Stimulated activated CD4-positive, alpha-beta T cell treated with anti-CD3 and anti-CD28 coated beads, Interleukin-4, amount 100 ng/mL, for 1 hour (primary cell): Measurements from ENCODE around the gene KLF4.

Experiments
- DNase-seq: peaks from one replicate; pipeline ENCODE4 v3.0.0-alpha.2; 2020

Gene KLF4

DNA sequence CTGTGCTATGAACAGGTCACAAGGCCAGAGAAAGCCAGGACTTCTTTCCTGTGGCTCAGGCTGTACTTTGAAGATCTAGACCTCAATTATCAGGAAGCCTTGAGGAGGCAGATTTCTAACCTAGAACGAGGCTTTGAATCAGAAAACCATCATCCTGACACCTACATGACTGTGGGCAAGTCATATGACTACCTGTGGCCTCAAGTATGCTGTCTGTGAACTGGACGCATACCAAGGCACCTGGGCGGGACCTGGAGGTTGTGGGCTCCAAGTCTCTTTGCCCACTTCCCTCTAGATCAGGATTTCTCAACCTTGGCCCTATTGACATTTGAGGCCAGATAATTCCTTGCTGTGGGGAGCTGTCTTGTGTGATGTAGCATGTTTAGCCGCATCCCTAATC is 42.5 kb downstream of the KLF4 start:
- DNase-seq = no peak

DNA sequence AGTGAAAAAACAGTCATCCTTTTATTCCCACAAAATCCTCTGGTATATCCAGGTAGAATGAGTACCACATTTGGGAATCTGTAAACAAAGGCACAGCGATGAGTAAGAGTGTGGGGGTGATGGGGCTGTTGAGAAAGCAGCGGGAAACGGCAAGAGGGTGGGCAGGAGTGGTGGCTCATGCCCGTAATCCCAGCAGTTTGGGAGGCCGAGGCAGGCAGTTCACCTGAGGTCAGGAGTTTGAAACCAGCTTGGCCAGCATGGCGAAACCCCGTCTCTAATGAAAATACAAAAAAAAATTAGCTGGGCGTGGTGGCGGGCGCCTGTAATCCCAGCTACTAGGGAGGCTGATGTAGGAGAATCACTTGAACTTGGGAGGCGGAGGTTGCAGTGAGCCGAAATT is 43.1 kb downstream of the KLF4 start:
- no peak for DNase-seq

DNA sequence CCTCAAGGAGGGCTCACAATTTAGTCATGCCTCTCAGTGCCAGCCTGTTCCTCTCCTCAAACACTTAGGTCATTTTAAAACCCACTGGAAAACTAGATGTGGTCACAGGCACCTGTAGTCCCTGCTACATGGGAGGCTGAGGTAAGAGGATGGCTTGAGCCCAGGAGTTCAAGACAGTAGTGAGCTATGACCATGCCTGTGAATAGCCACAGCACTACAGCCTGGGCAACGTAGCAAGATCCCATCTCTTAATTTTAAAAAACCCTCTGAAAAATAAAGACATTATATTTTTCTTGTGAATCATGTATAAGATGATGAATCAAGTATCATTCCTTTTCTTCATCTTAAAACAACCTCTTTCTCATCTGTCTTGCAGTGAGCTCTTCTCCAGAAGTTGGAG is 45.8 kb downstream of the KLF4 start:
- no peak for DNase-seq

DNA sequence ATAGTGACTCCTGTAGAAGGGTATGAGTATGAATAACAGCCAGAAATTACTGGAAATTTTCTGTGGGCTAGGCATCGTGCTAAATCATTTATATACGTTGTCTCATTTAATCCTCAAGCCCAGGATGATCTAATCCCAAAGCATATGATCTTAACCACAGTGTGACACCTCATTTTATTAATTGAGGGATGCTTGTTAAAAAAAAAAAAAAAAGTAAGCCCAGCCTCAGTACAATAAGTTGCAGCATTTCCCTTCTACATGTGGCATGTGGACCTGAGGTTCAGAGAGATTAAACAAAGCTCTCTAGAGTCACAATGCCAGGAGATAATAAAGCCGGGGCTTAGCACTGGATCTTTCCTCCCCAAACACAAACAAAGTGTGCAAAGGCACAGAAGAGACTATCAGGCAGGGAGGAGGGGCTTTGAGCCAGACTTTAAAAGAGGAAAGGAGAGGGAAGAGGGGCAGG is 49.5 kb downstream of the KLF4 start:
- no peak for DNase-seq

DNA sequence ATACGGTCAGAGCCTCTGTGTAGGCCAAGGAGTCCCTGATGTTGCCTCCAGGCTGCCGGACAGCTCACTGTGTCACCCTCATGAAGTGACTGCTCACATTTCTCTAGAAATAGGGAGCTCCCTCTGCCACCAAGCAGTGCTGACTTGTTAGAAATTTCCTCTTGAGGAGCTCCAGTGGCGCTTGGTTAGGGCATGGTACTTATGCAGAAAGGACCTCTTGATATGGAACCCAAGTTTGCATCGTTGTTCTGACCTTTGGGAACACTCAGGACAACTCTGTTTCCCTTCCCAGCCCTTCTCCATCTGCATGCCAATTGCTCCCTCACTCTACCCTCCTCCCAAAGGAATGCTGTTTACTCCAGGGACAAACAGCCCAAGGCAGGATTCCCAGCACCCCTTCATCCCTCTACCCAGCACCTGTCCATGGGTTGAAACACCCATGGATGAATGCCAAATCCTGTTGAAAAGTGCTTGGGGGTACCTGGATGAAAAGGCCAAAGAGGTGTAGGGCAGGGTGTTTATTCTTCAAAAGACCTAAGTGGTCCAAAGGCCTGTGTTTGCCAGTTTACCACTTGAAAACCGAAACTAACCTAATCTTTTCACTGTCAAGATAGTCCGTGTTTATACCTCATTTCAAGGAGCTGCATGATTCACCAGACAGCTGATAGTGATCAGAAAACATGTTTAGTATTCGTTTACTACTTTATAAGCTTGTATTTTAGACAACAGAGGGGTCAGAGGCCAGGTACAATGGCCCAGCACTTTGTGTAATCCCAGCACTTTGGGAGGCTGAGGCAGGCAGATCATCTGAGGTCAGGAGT is 51.1 kb downstream of the KLF4 start:
- no peak for DNase-seq

GRCh38 chr9:107437716-107438115 is 51.9 kb downstream of the KLF4 start:
- DNase-seq = no peak

DNA sequence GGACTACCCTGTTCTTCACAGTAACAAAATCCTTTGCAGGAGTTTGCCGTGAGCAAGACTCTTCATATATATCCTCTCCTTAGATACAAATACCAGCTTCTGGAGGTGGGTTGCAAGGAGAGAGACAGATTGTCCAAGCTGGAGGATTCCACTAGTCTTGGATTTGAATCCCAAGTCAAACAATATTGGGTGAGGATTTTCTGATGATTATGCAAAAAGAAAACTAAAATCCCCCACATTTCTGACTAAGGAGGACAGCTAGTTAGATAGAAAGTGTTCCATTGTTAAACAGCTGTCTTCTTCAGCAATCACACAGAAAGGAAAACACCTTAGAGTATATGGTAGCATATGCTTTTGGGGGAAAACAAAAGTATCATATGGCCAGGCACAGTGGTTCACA is 54.2 kb downstream of the KLF4 start:
- DNase-seq = no peak
